GM21576 (cell line): ENCODE data around the gene COX6A1.

Experiments
- ATAC-seq: cut with Tn5 transposase; IDR thresholded peaks from one replicate; pipeline ENCODE4 v1.9.1; 2021; ENCODE audit warnings: mild to moderate bottlenecking, moderate library complexity; ENCODE audit not compliant: unreplicated experiment

The COX6A1 gene

GRCh38 chr12:120490325-120490724 lies 52.4 kb downstream of the COX6A1 start:
- ATAC-seq: no peak
